Measurements from ENCODE around the gene CAMK2D. TPM values are rescaled to one million over a fixed set of nuclear protein-coding genes. Genes with fewer than 3 reads are reported as not detected.

The CAMK2D gene
- total RNA-seq, 6 donors from 2014 or later, result 41.0 to 75.8 (median 51.9) TPM

- H3K27me3 ChIP-seq, result no peaks in the 10 kb centered on the region
- no peak overlapping the region for H3K4me3 ChIP-seq
- H3K9me3 ChIP-seq, result no peaks in the 10 kb centered on the region
- 88 to 90% methylated on average over 2 of the region's 2 CpGs for WGBS, 2 donors
- H3K4me1 ChIP-seq, result no peaks in the 10 kb centered on the region
- no peak for TF ChIP-seq POLR2A (IDR thresholded peaks at IDR 0.05)
- TF ChIP-seq POLR2AphosphoS5 (IDR thresholded peaks at IDR 0.05), result no peak
- TF ChIP-seq EP300 (IDR thresholded peaks at IDR 0.05), result no peak
- TF ChIP-seq CTCF (IDR thresholded peaks at IDR 0.05), result no peak
- H3K36me3 ChIP-seq, result no peaks in the 10 kb centered on the region
- DNase-seq, result no peak
- no peak overlapping the region for H3K27ac ChIP-seq
- ATAC-seq (ENCODE audit: low FRiP score in 2 of 2), result no peak
Measured at GRCh38 chr4:113419631-113420030, 341.9 kb downstream of the CAMK2D start.

GRCh38 chr4:113411496-113411938 is 350.0 kb downstream of the CAMK2D start:
- Histone ChIP-seq H3K4me1 (peaks cover 0 to 12% (median 0%) of the 10 kb centered on the region in 4 donors), H3K4me3 (no peak overlapping the region), H3K9me3 (no peaks in the 10 kb centered on the region), H3K27ac (no peak overlapping the region), H3K27me3 (no peaks in the 10 kb centered on the region), H3K36me3 (no peaks in the 10 kb centered on the region)
- WGBS, 2 donors, result 29 to 31% methylated on average over 4 of the region's 4 CpGs
- peak; percentile 62 to 78 for ATAC-seq (ENCODE audit: low FRiP score in 2 of 2)
- peak in 1 of 2 donors; percentile 65 for DNase-seq
- no peak for TF ChIP-seq CTCF (IDR thresholded peaks at IDR 0.05)
- TF ChIP-seq POLR2A (IDR thresholded peaks at IDR 0.05), result no peak
- TF ChIP-seq EP300 (IDR thresholded peaks at IDR 0.05), result peak in 1 of 4 donors; percentile 91
- peak in 1 of 2 donors; percentile 31 for TF ChIP-seq POLR2AphosphoS5 (IDR thresholded peaks at IDR 0.05)

GRCh38 chr4:113410686-113411085 is 350.9 kb downstream of the CAMK2D start:
- Histone ChIP-seq H3K4me3 (no peak overlapping the region), H3K36me3 (no peaks in the 10 kb centered on the region), H3K27me3 (no peaks in the 10 kb centered on the region), H3K27ac (no peak overlapping the region), H3K9me3 (no peaks in the 10 kb centered on the region), H3K4me1 (peaks cover 0 to 12% (median 0%) of the 10 kb centered on the region in 4 donors)
- DNase-seq, result no peak
- no peak for TF ChIP-seq EP300 (IDR thresholded peaks at IDR 0.05)
- no peak for TF ChIP-seq POLR2AphosphoS5 (IDR thresholded peaks at IDR 0.05)
- TF ChIP-seq CTCF (IDR thresholded peaks at IDR 0.05), result no peak
- no peak for TF ChIP-seq POLR2A (IDR thresholded peaks at IDR 0.05)
- ATAC-seq (ENCODE audit: low FRiP score in 2 of 2), result no peak

- TF ChIP-seq POLR2A (IDR thresholded peaks at IDR 0.05) (no peak), POLR2AphosphoS5 (IDR thresholded peaks at IDR 0.05) (no peak), CTCF (IDR thresholded peaks at IDR 0.05) (no peak), EP300 (IDR thresholded peaks at IDR 0.05) (no peak)
- no peak overlapping the region for H3K4me3 ChIP-seq
- no peaks in the 10 kb centered on the region for H3K27me3 ChIP-seq
- DNase-seq (no peak), ATAC-seq (ENCODE audit: low FRiP score in 2 of 2) (no peak)
- 52 to 53% methylated on average over 4 of the region's 4 CpGs for WGBS, 2 donors
- peaks cover 0 to 12% (median 0%) of the 10 kb centered on the region in 4 donors for H3K4me1 ChIP-seq
- no peaks in the 10 kb centered on the region for H3K36me3 ChIP-seq
- H3K9me3 ChIP-seq, result no peaks in the 10 kb centered on the region
- no peak overlapping the region for H3K27ac ChIP-seq
Measured at GRCh38 chr4:113409181-113409580, 352.4 kb downstream of the CAMK2D start.

- Histone ChIP-seq H3K27ac (no peak overlapping the region), H3K27me3 (no peaks in the 10 kb centered on the region), H3K4me1 (peaks cover 0 to 12% (median 0%) of the 10 kb centered on the region in 4 donors), H3K36me3 (no peaks in the 10 kb centered on the region), H3K4me3 (no peak overlapping the region), H3K9me3 (no peaks in the 10 kb centered on the region)
- TF ChIP-seq POLR2A (IDR thresholded peaks at IDR 0.05) (no peak), CTCF (IDR thresholded peaks at IDR 0.05) (no peak), POLR2AphosphoS5 (IDR thresholded peaks at IDR 0.05) (no peak)
- ATAC-seq (ENCODE audit: low FRiP score in 2 of 2) (no peak), DNase-seq (no peak)
- 78 to 83% methylated on average over 2 of the region's 2 CpGs for WGBS, 2 donors
Measured at GRCh38 chr4:113407409-113407808, 354.1 kb downstream of the CAMK2D start.
